GM23338 (cell line): ENCODE results near the gene GRAMD1B. TPM values are rescaled to one million over a fixed set of nuclear protein-coding genes. Genes with fewer than 3 reads are reported as not detected.
"Not testable (repeated sequence)": the region's sequence is repeated elsewhere in the genome, so short reads cannot be mapped to it uniquely, and the experiment has no call there.

Source experiments
- ATAC-seq: fragments of 200-7000 bp; cut with Tn5 transposase; 3 replicates; pipeline ENCODE4 v1.9.1; 2020
- DNase-seq: peaks from one replicate; pipeline ENCODE4 v3.0.0-alpha.2; 2015; ENCODE audit warnings: low spot score
- H2AFZ ChIP-seq: fragments of 200-600 bp; sonication (generic); 2 replicates; pipeline ENCODE4 v1.8.0; 2016; ENCODE audit warnings: antibody characterized with exemption, mild to moderate bottlenecking, moderate library complexity
- H3F3A ChIP-seq: fragments of 200-600 bp; sonication (generic); replicated peaks from 2 replicates; pipeline ENCODE4 v1.8.0; 2017; ENCODE audit warnings: antibody characterized with exemption, mixed run types, low read depth
- H3K27ac ChIP-seq: fragments of 200-600 bp; sonication (generic); 2 replicates; pipeline ENCODE4 v1.6.1; 2016; ENCODE audit warnings: low read depth
- H3K27me3 ChIP-seq: fragments of 200-600 bp; sonication (generic); 2 replicates; pipeline ENCODE4 v1.8.0; 2016; ENCODE audit warnings: mild to moderate bottlenecking, mixed run types, moderate library complexity; ENCODE audit not compliant: insufficient read depth
- H3K36me3 ChIP-seq: fragments of 200-600 bp; sonication (generic); 2 replicates; pipeline ENCODE4 v1.8.0; 2016; ENCODE audit warnings: mild to moderate bottlenecking; ENCODE audit not compliant: insufficient read depth
- H3K4me1 ChIP-seq: fragments of 200-600 bp; sonication (generic); 2 replicates; pipeline ENCODE4 v1.8.0; 2016; ENCODE audit warnings: mild to moderate bottlenecking, moderate library complexity; ENCODE audit not compliant: insufficient read depth
- H3K4me2 ChIP-seq: fragments of 200-600 bp; sonication (generic); 2 replicates; pipeline ENCODE4 v1.7.1; 2017; ENCODE audit warnings: mixed run types
- H3K4me3 ChIP-seq: fragments of 200-600 bp; sonication (generic); 2 replicates; pipeline ENCODE4 v1.6.1; 2016; ENCODE audit warnings: mixed run types
- H3K79me2 ChIP-seq: fragments of 200-600 bp; sonication (generic); replicated peaks from 2 replicates; pipeline ENCODE4 v1.8.0; 2017; ENCODE audit warnings: mild to moderate bottlenecking; ENCODE audit not compliant: insufficient read depth
- H3K9me2 ChIP-seq: fragments of 200-600 bp; sonication (generic); 2 replicates; pipeline ENCODE4 v1.8.0; 2017; ENCODE audit not compliant: insufficient read depth
- H4K20me1 ChIP-seq: fragments of 200-600 bp; sonication (generic); replicated peaks from 2 replicates; pipeline ENCODE4 v1.8.0; 2017; ENCODE audit warnings: mild to moderate bottlenecking; ENCODE audit not compliant: insufficient read depth
- H3K27ac Mint-ChIP-seq: 2 replicates; pipeline ENCODE4 v1.8.0; 2020; ENCODE audit warnings: inconsistent platforms, mild to moderate bottlenecking, moderate library complexity, mixed read lengths
- H3K27me3 Mint-ChIP-seq: 3 replicates; pipeline ENCODE4 v1.8.0; 2022; ENCODE audit warnings: low read depth, mild to moderate bottlenecking, moderate library complexity, mixed read lengths, inconsistent platforms; ENCODE audit not compliant: insufficient read depth, poor library complexity
- H3K36me3 Mint-ChIP-seq: 3 replicates; pipeline ENCODE4 v1.8.0; 2021; ENCODE audit warnings: low read depth, mild to moderate bottlenecking, inconsistent platforms, moderate library complexity, mixed read lengths
- H3K4me1 Mint-ChIP-seq: 3 replicates; pipeline ENCODE4 v1.8.0; 2020; ENCODE audit warnings: mild to moderate bottlenecking, inconsistent platforms, mixed read lengths
- H3K4me3 Mint-ChIP-seq: 3 replicates; pipeline ENCODE4 v1.8.0; 2021; ENCODE audit warnings: moderate library complexity, mild to moderate bottlenecking, inconsistent platforms, mixed read lengths
- H3K9me3 Mint-ChIP-seq: 3 replicates; pipeline ENCODE4 v1.8.0; 2020; ENCODE audit warnings: moderate library complexity, mild to moderate bottlenecking, inconsistent platforms, mixed read lengths
- CREB1 ChIP-seq: fragments of 250-450 bp; sonication (Bioruptor Pico); IDR thresholded peaks from 2 replicates; pipeline ENCODE4 v1.5.0; 2020; ENCODE audit warnings: low read depth, mild to moderate bottlenecking, moderate library complexity
- EZH2 ChIP-seq: fragments of 200-600 bp; sonication (generic); IDR thresholded peaks from one replicate; pipeline ENCODE4 v1.8.0; 2017; ENCODE audit warnings: antibody characterized with exemption, mild to moderate bottlenecking, low read depth; ENCODE audit not compliant: unreplicated experiment
- EZH2phosphoT487 ChIP-seq: fragments of 200-600 bp; sonication (generic); IDR thresholded peaks from one replicate; pipeline ENCODE4 v1.8.1; 2018; ENCODE audit warnings: antibody characterized with exemption; ENCODE audit not compliant: unreplicated experiment
- NANOG ChIP-seq: IDR thresholded peaks from 2 replicates; pipeline ENCODE4 v1.6.1; 2016; ENCODE audit warnings: antibody characterized with exemption, borderline replicate concordance
- POLR2AphosphoS5 ChIP-seq: IDR thresholded peaks from 2 replicates; pipeline ENCODE4 v1.6.1; 2016; ENCODE audit warnings: antibody characterized with exemption, low read depth
- STAT1 ChIP-seq: IDR thresholded peaks from one replicate; pipeline ENCODE4 v1.6.1; 2016; ENCODE audit warnings: antibody characterized with exemption; ENCODE audit not compliant: unreplicated experiment
- ZNF114 ChIP-seq: fragments of 250-450 bp; sonication (Bioruptor Pico); IDR thresholded peaks from 2 replicates; pipeline ENCODE4 v1.5.0; 2020; ENCODE audit warnings: mild to moderate bottlenecking, moderate library complexity
- ZNF331 ChIP-seq: fragments of 250-450 bp; sonication (Bioruptor Pico); IDR thresholded peaks from 2 replicates; pipeline ENCODE4 v1.5.0; 2020; ENCODE audit warnings: low read depth, mild to moderate bottlenecking, moderate library complexity
- polyA plus RNA-seq: library from polyadenylated mRNA; unstranded; fragments of >200 nt; fragmentation: Nextera tagmentation; extraction: Ambion mirVana; gene quantifications from 2 replicates; pipeline ENCODE4 v1.2.1, GENCODE V29; 2016
- total RNA-seq: library from RNA; depleted of rRNA; stranded (reverse); fragments of >200 nt; shearing (Covaris generic); gene quantifications from 2 replicates; pipeline ENCODE4 v1.2.3, GENCODE V29; 2014
- TF ChIP-seq, protein P1 (sequence below): IDR thresholded peaks from one replicate; pipeline ENCODE4 v1.6.1; 2018; ENCODE audit warnings: antibody characterized with exemption; ENCODE audit not compliant: unreplicated experiment
- TF ChIP-seq, protein P2 (sequence below): IDR thresholded peaks from 2 replicates; pipeline ENCODE4 v1.6.1; 2016; ENCODE audit warnings: antibody characterized with exemption
- TF ChIP-seq, protein P3 (sequence below): fragments of 250-450 bp; sonication (Bioruptor Pico); IDR thresholded peaks from 2 replicates; pipeline ENCODE4 v1.5.0; 2020; ENCODE audit warnings: mild to moderate bottlenecking, moderate library complexity
- TF ChIP-seq, protein P4 (sequence below), 2 experiments: fragments of 200-600 bp in 1 of 2; sonication (generic) in 1 of 2; conservative IDR thresholded peaks; 2 replicates each; pipeline versions ENCODE4 v1.5.1 to v1.6.1; 2016 to 2017; ENCODE audit warnings: antibody characterized with exemption in 2 of 2, low read depth in 2 of 2, mild to moderate bottlenecking in 2 of 2, moderate library complexity in 1 of 2

The GRAMD1B gene
- total and polyA plus RNA-seq, 2 experiments from 2014 or later: 3.7 to 24.3 TPM

DNA sequence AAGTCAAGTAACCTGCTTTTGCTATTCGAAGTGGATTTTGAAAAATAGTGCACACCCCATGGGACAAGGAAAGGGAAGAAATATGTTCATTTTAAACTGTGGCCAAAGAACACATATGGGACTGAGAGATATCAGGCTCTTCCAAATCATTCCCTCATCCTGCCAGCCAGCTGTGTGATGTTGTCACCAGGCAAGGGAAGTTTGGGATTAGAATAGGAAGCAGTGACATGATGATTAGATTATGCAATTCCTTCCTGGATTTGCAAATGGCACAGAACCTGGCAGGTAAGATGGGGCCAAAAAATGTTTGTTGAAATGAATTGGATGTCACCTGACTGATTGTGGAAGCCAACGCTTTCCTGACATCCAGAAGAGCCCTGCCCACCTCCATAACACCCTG lies 229.2 kb downstream of the GRAMD1B start:
- no peak overlapping the region for H3K4me3 ChIP-seq
- DNase-seq (no peak), ATAC-seq (no peak)
- no peaks in the 10 kb centered on the region; the same call in 1 of the 2 replicates for H4K20me1 ChIP-seq
- H3K27ac Mint-ChIP-seq: no peak overlapping the region
- no peak overlapping the region for H3K27ac ChIP-seq
- H3K9me3 Mint-ChIP-seq: peaks cover 10% of the 10 kb centered on the region
- H3F3A ChIP-seq: no peaks in the 10 kb centered on the region
- H3K36me3 Mint-ChIP-seq: no peaks in the 10 kb centered on the region
- H3K79me2 ChIP-seq: no peaks in the 10 kb centered on the region
- peaks cover 13% of the 10 kb centered on the region for H3K27me3 Mint-ChIP-seq
- H3K4me1 Mint-ChIP-seq: peaks cover 8% of the 10 kb centered on the region
- no peak overlapping the region for H3K4me2 ChIP-seq
- TF ChIP-seq CREB1 (CRISPR knock-in tag) (no peak), STAT1 (no peak), POLR2AphosphoS5 (no peak), NANOG (no peak), EZH2 (no peak), EZH2phosphoT487 (no peak), ZNF331 (no peak), ZNF114 (no peak)
- TF ChIP-seq, protein P1, sequence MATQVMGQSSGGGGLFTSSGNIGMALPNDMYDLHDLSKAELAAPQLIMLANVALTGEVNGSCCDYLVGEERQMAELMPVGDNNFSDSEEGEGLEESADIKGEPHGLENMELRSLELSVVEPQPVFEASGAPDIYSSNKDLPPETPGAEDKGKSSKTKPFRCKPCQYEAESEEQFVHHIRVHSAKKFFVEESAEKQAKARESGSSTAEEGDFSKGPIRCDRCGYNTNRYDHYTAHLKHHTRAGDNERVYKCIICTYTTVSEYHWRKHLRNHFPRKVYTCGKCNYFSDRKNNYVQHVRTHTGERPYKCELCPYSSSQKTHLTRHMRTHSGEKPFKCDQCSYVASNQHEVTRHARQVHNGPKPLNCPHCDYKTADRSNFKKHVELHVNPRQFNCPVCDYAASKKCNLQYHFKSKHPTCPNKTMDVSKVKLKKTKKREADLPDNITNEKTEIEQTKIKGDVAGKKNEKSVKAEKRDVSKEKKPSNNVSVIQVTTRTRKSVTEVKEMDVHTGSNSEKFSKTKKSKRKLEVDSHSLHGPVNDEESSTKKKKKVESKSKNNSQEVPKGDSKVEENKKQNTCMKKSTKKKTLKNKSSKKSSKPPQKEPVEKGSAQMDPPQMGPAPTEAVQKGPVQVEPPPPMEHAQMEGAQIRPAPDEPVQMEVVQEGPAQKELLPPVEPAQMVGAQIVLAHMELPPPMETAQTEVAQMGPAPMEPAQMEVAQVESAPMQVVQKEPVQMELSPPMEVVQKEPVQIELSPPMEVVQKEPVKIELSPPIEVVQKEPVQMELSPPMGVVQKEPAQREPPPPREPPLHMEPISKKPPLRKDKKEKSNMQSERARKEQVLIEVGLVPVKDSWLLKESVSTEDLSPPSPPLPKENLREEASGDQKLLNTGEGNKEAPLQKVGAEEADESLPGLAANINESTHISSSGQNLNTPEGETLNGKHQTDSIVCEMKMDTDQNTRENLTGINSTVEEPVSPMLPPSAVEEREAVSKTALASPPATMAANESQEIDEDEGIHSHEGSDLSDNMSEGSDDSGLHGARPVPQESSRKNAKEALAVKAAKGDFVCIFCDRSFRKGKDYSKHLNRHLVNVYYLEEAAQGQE: no peak
- TF ChIP-seq, protein P2, sequence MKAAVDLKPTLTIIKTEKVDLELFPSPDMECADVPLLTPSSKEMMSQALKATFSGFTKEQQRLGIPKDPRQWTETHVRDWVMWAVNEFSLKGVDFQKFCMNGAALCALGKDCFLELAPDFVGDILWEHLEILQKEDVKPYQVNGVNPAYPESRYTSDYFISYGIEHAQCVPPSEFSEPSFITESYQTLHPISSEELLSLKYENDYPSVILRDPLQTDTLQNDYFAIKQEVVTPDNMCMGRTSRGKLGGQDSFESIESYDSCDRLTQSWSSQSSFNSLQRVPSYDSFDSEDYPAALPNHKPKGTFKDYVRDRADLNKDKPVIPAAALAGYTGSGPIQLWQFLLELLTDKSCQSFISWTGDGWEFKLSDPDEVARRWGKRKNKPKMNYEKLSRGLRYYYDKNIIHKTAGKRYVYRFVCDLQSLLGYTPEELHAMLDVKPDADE: no peak
- TF ChIP-seq, protein P3, sequence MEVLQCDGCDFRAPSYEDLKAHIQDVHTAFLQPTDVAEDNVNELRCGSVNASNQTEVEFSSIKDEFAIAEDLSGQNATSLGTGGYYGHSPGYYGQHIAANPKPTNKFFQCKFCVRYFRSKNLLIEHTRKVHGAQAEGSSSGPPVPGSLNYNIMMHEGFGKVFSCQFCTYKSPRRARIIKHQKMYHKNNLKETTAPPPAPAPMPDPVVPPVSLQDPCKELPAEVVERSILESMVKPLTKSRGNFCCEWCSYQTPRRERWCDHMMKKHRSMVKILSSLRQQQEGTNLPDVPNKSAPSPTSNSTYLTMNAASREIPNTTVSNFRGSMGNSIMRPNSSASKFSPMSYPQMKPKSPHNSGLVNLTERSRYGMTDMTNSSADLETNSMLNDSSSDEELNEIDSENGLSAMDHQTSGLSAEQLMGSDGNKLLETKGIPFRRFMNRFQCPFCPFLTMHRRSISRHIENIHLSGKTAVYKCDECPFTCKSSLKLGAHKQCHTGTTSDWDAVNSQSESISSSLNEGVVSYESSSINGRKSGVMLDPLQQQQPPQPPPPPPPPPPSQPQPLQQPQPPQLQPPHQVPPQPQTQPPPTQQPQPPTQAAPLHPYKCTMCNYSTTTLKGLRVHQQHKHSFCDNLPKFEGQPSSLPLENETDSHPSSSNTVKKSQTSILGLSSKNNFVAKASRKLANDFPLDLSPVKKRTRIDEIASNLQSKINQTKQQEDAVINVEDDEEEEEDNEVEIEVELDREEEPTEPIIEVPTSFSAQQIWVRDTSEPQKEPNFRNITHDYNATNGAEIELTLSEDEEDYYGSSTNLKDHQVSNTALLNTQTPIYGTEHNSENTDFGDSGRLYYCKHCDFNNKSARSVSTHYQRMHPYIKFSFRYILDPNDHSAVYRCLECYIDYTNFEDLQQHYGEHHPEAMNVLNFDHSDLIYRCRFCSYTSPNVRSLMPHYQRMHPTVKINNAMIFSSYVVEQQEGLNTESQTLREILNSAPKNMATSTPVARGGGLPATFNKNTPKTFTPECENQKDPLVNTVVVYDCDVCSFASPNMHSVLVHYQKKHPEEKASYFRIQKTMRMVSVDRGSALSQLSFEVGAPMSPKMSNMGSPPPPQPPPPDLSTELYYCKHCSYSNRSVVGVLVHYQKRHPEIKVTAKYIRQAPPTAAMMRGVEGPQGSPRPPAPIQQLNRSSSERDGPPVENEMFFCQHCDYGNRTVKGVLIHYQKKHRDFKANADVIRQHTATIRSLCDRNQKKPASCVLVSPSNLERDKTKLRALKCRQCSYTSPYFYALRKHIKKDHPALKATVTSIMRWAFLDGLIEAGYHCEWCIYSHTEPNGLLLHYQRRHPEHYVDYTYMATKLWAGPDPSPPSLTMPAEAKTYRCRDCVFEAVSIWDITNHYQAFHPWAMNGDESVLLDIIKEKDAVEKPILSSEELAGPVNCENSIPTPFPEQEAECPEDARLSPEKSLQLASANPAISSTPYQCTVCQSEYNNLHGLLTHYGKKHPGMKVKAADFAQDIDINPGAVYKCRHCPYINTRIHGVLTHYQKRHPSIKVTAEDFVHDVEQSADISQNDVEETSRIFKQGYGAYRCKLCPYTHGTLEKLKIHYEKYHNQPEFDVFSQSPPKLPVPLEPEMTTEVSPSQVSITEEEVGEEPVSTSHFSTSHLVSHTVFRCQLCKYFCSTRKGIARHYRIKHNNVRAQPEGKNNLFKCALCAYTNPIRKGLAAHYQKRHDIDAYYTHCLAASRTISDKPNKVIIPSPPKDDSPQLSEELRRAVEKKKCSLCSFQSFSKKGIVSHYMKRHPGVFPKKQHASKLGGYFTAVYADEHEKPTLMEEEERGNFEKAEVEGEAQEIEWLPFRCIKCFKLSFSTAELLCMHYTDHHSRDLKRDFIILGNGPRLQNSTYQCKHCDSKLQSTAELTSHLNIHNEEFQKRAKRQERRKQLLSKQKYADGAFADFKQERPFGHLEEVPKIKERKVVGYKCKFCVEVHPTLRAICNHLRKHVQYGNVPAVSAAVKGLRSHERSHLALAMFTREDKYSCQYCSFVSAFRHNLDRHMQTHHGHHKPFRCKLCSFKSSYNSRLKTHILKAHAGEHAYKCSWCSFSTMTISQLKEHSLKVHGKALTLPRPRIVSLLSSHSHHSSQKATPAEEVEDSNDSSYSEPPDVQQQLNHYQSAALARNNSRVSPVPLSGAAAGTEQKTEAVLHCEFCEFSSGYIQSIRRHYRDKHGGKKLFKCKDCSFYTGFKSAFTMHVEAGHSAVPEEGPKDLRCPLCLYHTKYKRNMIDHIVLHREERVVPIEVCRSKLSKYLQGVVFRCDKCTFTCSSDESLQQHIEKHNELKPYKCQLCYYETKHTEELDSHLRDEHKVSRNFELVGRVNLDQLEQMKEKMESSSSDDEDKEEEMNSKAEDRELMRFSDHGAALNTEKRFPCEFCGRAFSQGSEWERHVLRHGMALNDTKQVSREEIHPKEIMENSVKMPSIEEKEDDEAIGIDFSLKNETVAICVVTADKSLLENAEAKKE (CRISPR knock-in tag): no peak
- TF ChIP-seq, protein P4, sequence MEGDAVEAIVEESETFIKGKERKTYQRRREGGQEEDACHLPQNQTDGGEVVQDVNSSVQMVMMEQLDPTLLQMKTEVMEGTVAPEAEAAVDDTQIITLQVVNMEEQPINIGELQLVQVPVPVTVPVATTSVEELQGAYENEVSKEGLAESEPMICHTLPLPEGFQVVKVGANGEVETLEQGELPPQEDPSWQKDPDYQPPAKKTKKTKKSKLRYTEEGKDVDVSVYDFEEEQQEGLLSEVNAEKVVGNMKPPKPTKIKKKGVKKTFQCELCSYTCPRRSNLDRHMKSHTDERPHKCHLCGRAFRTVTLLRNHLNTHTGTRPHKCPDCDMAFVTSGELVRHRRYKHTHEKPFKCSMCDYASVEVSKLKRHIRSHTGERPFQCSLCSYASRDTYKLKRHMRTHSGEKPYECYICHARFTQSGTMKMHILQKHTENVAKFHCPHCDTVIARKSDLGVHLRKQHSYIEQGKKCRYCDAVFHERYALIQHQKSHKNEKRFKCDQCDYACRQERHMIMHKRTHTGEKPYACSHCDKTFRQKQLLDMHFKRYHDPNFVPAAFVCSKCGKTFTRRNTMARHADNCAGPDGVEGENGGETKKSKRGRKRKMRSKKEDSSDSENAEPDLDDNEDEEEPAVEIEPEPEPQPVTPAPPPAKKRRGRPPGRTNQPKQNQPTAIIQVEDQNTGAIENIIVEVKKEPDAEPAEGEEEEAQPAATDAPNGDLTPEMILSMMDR (conservative IDR thresholded peaks at IDR 0.05; ENCODE audit: low read depth in 2 of 2): no peak
- H2AFZ ChIP-seq: no peak overlapping the region
- H3K4me3 Mint-ChIP-seq: no peak overlapping the region
- H3K9me2 ChIP-seq: no peaks in the 10 kb centered on the region
- H3K36me3 ChIP-seq: no peaks in the 10 kb centered on the region
- peaks cover 5% of the 10 kb centered on the region; the same call in 1 of the 2 replicates for H3K4me1 ChIP-seq
- H3K27me3 ChIP-seq: peaks cover 17% of the 10 kb centered on the region

DNA sequence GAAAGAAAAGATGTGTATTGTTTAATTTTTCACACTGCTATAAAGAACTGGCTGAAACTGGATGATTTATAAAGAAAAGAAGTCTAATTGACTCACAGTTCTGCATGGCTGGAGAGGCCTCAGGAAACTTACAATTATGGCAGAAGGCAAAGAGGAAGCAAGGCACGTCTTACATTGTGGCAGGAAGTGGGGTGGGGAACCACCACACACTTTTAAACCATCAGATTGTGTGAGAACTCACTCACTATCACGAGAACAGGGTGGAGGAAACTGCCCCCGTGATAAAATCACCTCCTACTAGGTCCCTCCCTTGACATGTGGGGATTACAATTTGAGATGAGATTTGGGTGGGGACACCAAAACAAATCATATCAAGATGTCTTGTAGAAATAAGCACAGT lies 229.9 kb downstream of the GRAMD1B start:
- DNase-seq, H3K36me3 Mint-ChIP-seq, H3K9me2 ChIP-seq, H4K20me1 ChIP-seq, H3K27me3 Mint-ChIP-seq, H3K4me2 ChIP-seq, H3K4me1 ChIP-seq, H3K9me3 Mint-ChIP-seq, H3K79me2 ChIP-seq, H3K4me1 Mint-ChIP-seq, ATAC-seq, H3K4me3 Mint-ChIP-seq, H3K27ac Mint-ChIP-seq, H3F3A ChIP-seq, H3K36me3 ChIP-seq, H3K4me3 ChIP-seq, H3K27ac ChIP-seq: not testable (repeated sequence)
- Histone ChIP-seq H3K27me3 (peaks cover 14% of the 10 kb centered on the region), H2AFZ (peak overlapping the region; percentile 12; the same call in 1 of the 2 replicates)
